Fibroblast of mammary gland (primary cell): Measurements from ENCODE around the gene RBM20.

Source experiments
- DNase-seq: peaks from one replicate; pipeline ENCODE4 v3.0.0-alpha.2; 2010; ENCODE audit warnings: low read depth
- H3K4me3 ChIP-seq: 2 replicates; pipeline ENCODE4 v1.5.1; 2011; ENCODE audit warnings: low read depth, mild to moderate bottlenecking, low read length, moderate library complexity; ENCODE audit not compliant: control insufficient read depth
- CTCF ChIP-seq: conservative IDR thresholded peaks from 2 replicates; pipeline ENCODE4 v1.5.1; 2011; ENCODE audit warnings: low read depth, low read length, inconsistent platforms; ENCODE audit not compliant: control insufficient read depth, insufficient read depth

Gene RBM20

GRCh38 chr10:110880012-110880411 lies 235.9 kb downstream of the RBM20 start:
- TF ChIP-seq CTCF = no peak
- no peak overlapping the region for H3K4me3 ChIP-seq

GRCh38 chr10:110881247-110881646 lies 237.1 kb downstream of the RBM20 start:
- peak; percentile 19 for DNase-seq
- no peak overlapping the region for H3K4me3 ChIP-seq
- TF ChIP-seq CTCF = no peak

More at GRCh38 chr10:110880012-110880411, 235.9 kb downstream of the RBM20 start:
- DNase-seq = no peak

GRCh38 chr10:110881905-110882304 lies 237.8 kb downstream of the RBM20 start:
- no peak for TF ChIP-seq CTCF
- no peak for DNase-seq
- H3K4me3 ChIP-seq = no peak overlapping the region

GRCh38 chr10:110883924-110884323 lies 239.8 kb downstream of the RBM20 start:
- no peak for TF ChIP-seq CTCF
- DNase-seq = no peak
- H3K4me3 ChIP-seq = no peak overlapping the region

GRCh38 chr10:110885932-110886674 lies 242.0 kb downstream of the RBM20 start:
- no peak for TF ChIP-seq CTCF
- no peak overlapping the region for H3K4me3 ChIP-seq
- no peak for DNase-seq

GRCh38 chr10:110887560-110887959 lies 243.4 kb downstream of the RBM20 start:
- no peak overlapping the region for H3K4me3 ChIP-seq
- no peak for TF ChIP-seq CTCF
- DNase-seq = no peak
